A673 (cell line): ENCODE measurements around the gene CCR5AS.

ENCODE experiments used
- BruUV-seq: library from RNA; stranded (reverse); fragments of 400-500 nt; replicated peaks from 2 replicates; lab custom pipeline; 2021; lab: Mats Ljungman, UMichigan
- CTCF ChIA-PET: fragments of 300-600 bp; sonication (Branson Sonifier 250); formaldehyde crosslinking; loops from one replicate; lab custom pipeline; 2022; ENCODE audit warnings: antibody characterized with exemption; lab: Charles Lee
- POLR2A ChIA-PET: fragments of 300-600 bp; sonication (Branson Sonifier 250); formaldehyde crosslinking; loops from one replicate; lab custom pipeline; 2022; ENCODE audit warnings: antibody characterized with exemption; ENCODE audit not compliant: low non-redundant PET; lab: Charles Lee
- DNase-seq: peaks from one replicate; pipeline ENCODE4 v3.0.0-alpha.2; 2015; ENCODE audit warnings: low spot score
- H3K27ac ChIP-seq: fragments of 200-600 bp; sonication (generic); 2 replicates; pipeline ENCODE4 v1.5.1; 2016; ENCODE audit warnings: mixed run types, low read depth, mild to moderate bottlenecking, mixed read lengths, antibody characterized with exemption, low read length; ENCODE audit not compliant: poor library complexity, severe bottlenecking
- H3K27me3 ChIP-seq: fragments of 200-600 bp; sonication (generic); replicated peaks from 2 replicates; pipeline ENCODE4 v1.6.1; 2017; ENCODE audit warnings: mixed run types, low read depth, mild to moderate bottlenecking, mixed read lengths, antibody characterized with exemption, low read length; ENCODE audit not compliant: insufficient read depth, poor library complexity
- H3K36me3 ChIP-seq: fragments of 200-600 bp; sonication (generic); 2 replicates; pipeline ENCODE4 v1.6.1; 2016; ENCODE audit warnings: mixed run types, mild to moderate bottlenecking, mixed read lengths, antibody characterized with exemption, low read length; ENCODE audit not compliant: insufficient read depth, poor library complexity, severe bottlenecking
- H3K4me1 ChIP-seq: fragments of 200-600 bp; sonication (generic); 2 replicates; pipeline ENCODE4 v1.6.1; 2017; ENCODE audit warnings: mixed run types, mild to moderate bottlenecking, mixed read lengths, antibody characterized with exemption, low read length; ENCODE audit not compliant: insufficient read depth, poor library complexity, severe bottlenecking
- H3K4me3 ChIP-seq: fragments of 200-600 bp; sonication (generic); 2 replicates; pipeline ENCODE4 v1.5.1; 2016; ENCODE audit warnings: low read depth, mixed run types, mild to moderate bottlenecking, mixed read lengths, low read length; ENCODE audit not compliant: poor library complexity, severe bottlenecking
- H3K9me3 ChIP-seq: fragments of 200-600 bp; sonication (generic); 2 replicates; pipeline ENCODE4 v1.6.1; 2016; ENCODE audit warnings: mixed run types, low read depth, mild to moderate bottlenecking, mixed read lengths, antibody characterized with exemption, low read length; ENCODE audit not compliant: poor library complexity, severe bottlenecking
- CTCF ChIP-seq: fragments of 300-800, 200-600 bp; sonication (generic); conservative IDR thresholded peaks from 2 replicates; pipeline ENCODE4 v1.5.1; 2017; ENCODE audit warnings: low read depth, mild to moderate bottlenecking, antibody characterized with exemption, low read length, moderate library complexity, mixed read lengths
- EZH2 ChIP-seq: fragments of 200-600 bp; sonication (generic); IDR thresholded peaks from 2 replicates; pipeline ENCODE4 v1.6.1; 2017; ENCODE audit warnings: borderline replicate concordance, low read depth, mild to moderate bottlenecking, mixed read lengths, antibody characterized with exemption, low read length; ENCODE audit not compliant: poor library complexity, severe bottlenecking
- intact Hi-C: fragments of 100-400 bp; cut with micrococcal nuclease; formaldehyde crosslinking; loops from one replicate; pipeline ENCODE4 v1.10.0; 2022; ENCODE audit not compliant: unreplicated experiment

Gene CCR5AS

GRCh38 chr3:46454606-46455005 is 47.7 kb upstream of the CCR5AS start:
- Histone ChIP-seq H3K36me3 (no peaks in the 10 kb centered on the region), H3K27me3 (no peaks in the 10 kb centered on the region), H3K9me3 (no peaks in the 10 kb centered on the region), H3K4me1 (no peaks in the 10 kb centered on the region), H3K27ac (no peak overlapping the region), H3K4me3 (no peak overlapping the region)
- CTCF ChIA-PET = no interaction called here
- POLR2A ChIA-PET = no interaction called here
- no TSS peak for BruUV-seq
- intact Hi-C loops = no loop called here
- TF ChIP-seq EZH2 = no peak
- no peak for TF ChIP-seq CTCF
- no peak for DNase-seq

- intact Hi-C loops = no loop called here
- no TSS peak for BruUV-seq
- Histone ChIP-seq H3K36me3 (no peaks in the 10 kb centered on the region), H3K27ac (no peak overlapping the region), H3K4me1 (no peaks in the 10 kb centered on the region), H3K9me3 (no peaks in the 10 kb centered on the region), H3K27me3 (no peaks in the 10 kb centered on the region), H3K4me3 (no peak overlapping the region)
- CTCF ChIA-PET = no interaction called here
- POLR2A ChIA-PET = no interaction called here
- DNase-seq = no peak
- TF ChIP-seq EZH2 = no peak
- no peak for TF ChIP-seq CTCF
Observed at GRCh38 chr3:46454209-46454595, 47.3 kb upstream of the CCR5AS start.

- CTCF ChIA-PET = no interaction called here
- H3K4me3 ChIP-seq = no peak overlapping the region
- H3K36me3 ChIP-seq = no peaks in the 10 kb centered on the region
- no peak for DNase-seq
- no peaks in the 10 kb centered on the region for H3K9me3 ChIP-seq
- no peak for TF ChIP-seq CTCF
- BruUV-seq = no TSS peak
- no peaks in the 10 kb centered on the region for H3K4me1 ChIP-seq
- POLR2A ChIA-PET = no interaction called here
- no peaks in the 10 kb centered on the region for H3K27me3 ChIP-seq
- H3K27ac ChIP-seq = no peak overlapping the region
- intact Hi-C loops = no loop called here
Observed at GRCh38 chr3:46453526-46454208, 46.8 kb upstream of the CCR5AS start.
